ENCODE data around the gene TCL1A.

- TF ChIP-seq EZH2 (IDR thresholded peaks at IDR 0.05), result no peak
- no peak for TF ChIP-seq POLR2AphosphoS5 (IDR thresholded peaks at IDR 0.05; ENCODE audit: borderline replicate concordance, low read depth, low read length)
These were observed 16.2 kb upstream of the TCL1A start for GRCh38 chr14:95730126-95730525.
